ENCODE results near the gene DNAAF1. TPM values are rescaled to one million over a fixed set of nuclear protein-coding genes. Genes with fewer than 3 reads are reported as not detected.
A peak's percentile ranks its signal among the peaks of the same experiment; 100 is the strongest.

DNAAF1 gene
- total RNA-seq, 6 experiments from 2014 or later: not detected

GRCh38 chr16:84205976-84206691 lies 61.0 kb downstream of the DNAAF1 start:
- no peak for DNase-seq
- Mint-ChIP-seq H3K4me3 (no peak overlapping the region), H3K27ac (no peak overlapping the region), H3K36me3 (ENCODE audit: low read depth) (no peaks in the 10 kb centered on the region), H3K4me1 (ENCODE audit: low read depth) (peaks cover 13% of the 10 kb centered on the region; the same call in 1 of the 2 replicates), H3K9me3 (no peaks in the 10 kb centered on the region), H3K27me3 (ENCODE audit: insufficient read depth) (peaks cover 36% of the 10 kb centered on the region)
- no peak for TF ChIP-seq CTCF (IDR thresholded peaks at IDR 0.05)

- Mint-ChIP-seq H3K4me3 (no peak overlapping the region), H3K36me3 (ENCODE audit: low read depth) (no peaks in the 10 kb centered on the region), H3K27me3 (ENCODE audit: insufficient read depth) (peaks cover 42% of the 10 kb centered on the region), H3K9me3 (no peaks in the 10 kb centered on the region), H3K4me1 (ENCODE audit: low read depth) (peaks cover 13% of the 10 kb centered on the region; the same call in 1 of the 2 replicates), H3K27ac (no peak overlapping the region)
- no peak for TF ChIP-seq CTCF (IDR thresholded peaks at IDR 0.05)
- no peak for DNase-seq
These were observed 62.1 kb downstream of the DNAAF1 start for GRCh38 chr16:84207251-84207650.

GRCh38 chr16:84207879-84208278 lies 62.8 kb downstream of the DNAAF1 start:
- no peak for TF ChIP-seq CTCF (IDR thresholded peaks at IDR 0.05)
- Mint-ChIP-seq H3K4me3 (no peak overlapping the region), H3K27ac (no peak overlapping the region), H3K9me3 (no peaks in the 10 kb centered on the region), H3K36me3 (ENCODE audit: low read depth) (no peaks in the 10 kb centered on the region), H3K4me1 (ENCODE audit: low read depth) (peaks cover 13% of the 10 kb centered on the region; the same call in 1 of the 2 replicates), H3K27me3 (ENCODE audit: insufficient read depth) (peaks cover 40% of the 10 kb centered on the region)
- DNase-seq: no peak

- Mint-ChIP-seq H3K27ac (no peak overlapping the region), H3K4me3 (no peak overlapping the region), H3K36me3 (ENCODE audit: low read depth) (no peaks in the 10 kb centered on the region), H3K4me1 (ENCODE audit: low read depth) (peaks cover 13% of the 10 kb centered on the region; the same call in 1 of the 2 replicates), H3K27me3 (ENCODE audit: insufficient read depth) (peaks cover 40% of the 10 kb centered on the region), H3K9me3 (no peaks in the 10 kb centered on the region)
- peak; percentile 50 for TF ChIP-seq CTCF (IDR thresholded peaks at IDR 0.05)
- no peak for DNase-seq
These were observed 64.9 kb downstream of the DNAAF1 start for GRCh38 chr16:84209989-84210388.

GRCh38 chr16:84212154-84212553 lies 67.0 kb downstream of the DNAAF1 start:
- DNase-seq: no peak
- Mint-ChIP-seq H3K4me1 (ENCODE audit: low read depth) (no peaks in the 10 kb centered on the region), H3K27me3 (ENCODE audit: insufficient read depth) (peaks cover 28% of the 10 kb centered on the region), H3K4me3 (no peak overlapping the region), H3K27ac (no peak overlapping the region), H3K36me3 (ENCODE audit: low read depth) (no peaks in the 10 kb centered on the region), H3K9me3 (no peaks in the 10 kb centered on the region)
- TF ChIP-seq CTCF (IDR thresholded peaks at IDR 0.05): no peak
